HepG2 (cell line): ENCODE data around the gene KDM2B. TPM values are rescaled to one million over a fixed set of nuclear protein-coding genes. Genes with fewer than 3 reads are reported as not detected.

Experiments used
- CREB1 ChIP-seq, 2 experiments: fragments of 450-650 bp in 1 of 2; IDR thresholded peaks; 2 replicates each; pipeline ENCODE4 v1.6.1; 2016 to 2017; ENCODE audit warnings: control low read depth in 1 of 2, mild to moderate bottlenecking in 1 of 2, missing compliant biosample characterization in 1 of 2, missing genetic modification characterization in 1 of 2
- CREBL2 ChIP-seq: sonication (generic); formaldehyde crosslinking; IDR thresholded peaks from 2 replicates; pipeline ENCODE4 v1.8.1; 2023; ENCODE audit warnings: missing genetic modification reagents, mild to moderate bottlenecking, borderline replicate concordance
- EP300 ChIP-seq, 3 experiments: sonication (generic) in 1 of 3; formaldehyde crosslinking in 1 of 3; IDR thresholded peaks; 2 replicates each; pipeline versions ENCODE4 v1.5.1 to v1.6.1; 2011 to 2020; ENCODE audit warnings: low read depth in 2 of 3, low read length in 2 of 3, borderline replicate concordance in 1 of 3, improper control_type of control experiment in 1 of 3, mild to moderate bottlenecking in 1 of 3, missing genetic modification reagents in 1 of 3, moderate library complexity in 1 of 3
- GABPA ChIP-seq, 2 experiments: IDR thresholded peaks; 2 replicates each; pipeline ENCODE4 v1.6.1; 2011 to 2016; ENCODE audit warnings: low read depth in 2 of 2, low read length in 1 of 2, missing biosample characterization in 1 of 2, missing genetic modification characterization in 1 of 2
- KDM5A ChIP-seq: fragments of 200-600 bp; sonication (generic); IDR thresholded peaks from 2 replicates; pipeline ENCODE4 v1.7.0; 2018; ENCODE audit warnings: antibody characterized with exemption, mild to moderate bottlenecking, low read length, borderline replicate concordance
- NR1H2 ChIP-seq: sonication (generic); formaldehyde crosslinking; IDR thresholded peaks from 2 replicates; pipeline ENCODE4 v1.8.1; 2022; ENCODE audit warnings: low read depth, missing genetic modification reagents, borderline replicate concordance
- PATZ1 ChIP-seq: sonication (generic); formaldehyde crosslinking; IDR thresholded peaks from 2 replicates; pipeline ENCODE4 v1.4.0; 2020; ENCODE audit warnings: missing genetic modification reagents
- PCBP2 ChIP-seq: fragments of 200-400 bp; formaldehyde crosslinking; optimal IDR thresholded peaks from 2 replicates; pipeline ENCODE3; 2018; ENCODE audit warnings: low read length, low read depth; ENCODE audit not compliant: poor library complexity, severe bottlenecking
- SNAPC2 ChIP-seq: sonication (generic); formaldehyde crosslinking; IDR thresholded peaks from 2 replicates; pipeline ENCODE4 v1.8.1; 2022; ENCODE audit warnings: mild to moderate bottlenecking, missing genetic modification reagents
- ZFP62 ChIP-seq: sonication (generic); formaldehyde crosslinking; IDR thresholded peaks from 2 replicates; pipeline ENCODE4 v1.4.0; 2020; ENCODE audit warnings: missing genetic modification reagents
- ZNF501 ChIP-seq: sonication (generic); formaldehyde crosslinking; IDR thresholded peaks from 2 replicates; pipeline ENCODE4 v1.5.1; 2020; ENCODE audit warnings: mild to moderate bottlenecking, moderate library complexity, missing genetic modification reagents
- polyA plus RNA-seq, 8 experiments: library from polyadenylated mRNA; depleted of rRNA in 3 of 8; stranded (reverse) in 7 of 8; unstranded in 1 of 8; fragments of >200 nt; fragmentation: Illumina TruSeq in 4 of 8; extraction: Trizol in 4 of 8; gene quantifications; 2 replicates each; pipeline versions ENCODE4 v1.2.1 to v1.2.3, GENCODE V29; 2011 to 2016; ENCODE audit warnings: low read depth in 4 of 8, missing spikeins in 1 of 8, mixed read lengths in 1 of 8; ENCODE audit not compliant: insufficient read depth in 1 of 8
- total RNA-seq, 5 experiments: library from RNA; depleted of rRNA; stranded (reverse); fragments of >200 nt; fragmentation: Illumina TruSeq; extraction: Trizol; gene quantifications; 2 replicates each; pipeline ENCODE4 v1.2.3, GENCODE V29; 2016; ENCODE audit warnings: low read depth in 1 of 5
- TF ChIP-seq, protein P1 (sequence below): sonication (generic); formaldehyde crosslinking; IDR thresholded peaks from 2 replicates; pipeline ENCODE4 v1.4.0; 2020; ENCODE audit warnings: mild to moderate bottlenecking, missing genetic modification reagents
- TF ChIP-seq, protein P2 (sequence below), 2 experiments: sonication (generic) in 1 of 2; formaldehyde crosslinking in 1 of 2; IDR thresholded peaks; 2 replicates each; pipeline versions ENCODE4 v1.4.0 to v1.6.1; 2018 to 2020; ENCODE audit warnings: missing genetic modification reagents in 2 of 2, borderline replicate concordance in 1 of 2, low read depth in 1 of 2, mild to moderate bottlenecking in 1 of 2, missing biosample characterization in 1 of 2

Gene KDM2B
- total and polyA plus RNA-seq, 2 of the 13 experiments (the other 11 are each of a cell fraction or from before 2014, with no cell fraction given), result 17.5 to 26.1 TPM

- TF ChIP-seq PATZ1 (CRISPR knock-in tag), result no peak
- TF ChIP-seq, protein P1, sequence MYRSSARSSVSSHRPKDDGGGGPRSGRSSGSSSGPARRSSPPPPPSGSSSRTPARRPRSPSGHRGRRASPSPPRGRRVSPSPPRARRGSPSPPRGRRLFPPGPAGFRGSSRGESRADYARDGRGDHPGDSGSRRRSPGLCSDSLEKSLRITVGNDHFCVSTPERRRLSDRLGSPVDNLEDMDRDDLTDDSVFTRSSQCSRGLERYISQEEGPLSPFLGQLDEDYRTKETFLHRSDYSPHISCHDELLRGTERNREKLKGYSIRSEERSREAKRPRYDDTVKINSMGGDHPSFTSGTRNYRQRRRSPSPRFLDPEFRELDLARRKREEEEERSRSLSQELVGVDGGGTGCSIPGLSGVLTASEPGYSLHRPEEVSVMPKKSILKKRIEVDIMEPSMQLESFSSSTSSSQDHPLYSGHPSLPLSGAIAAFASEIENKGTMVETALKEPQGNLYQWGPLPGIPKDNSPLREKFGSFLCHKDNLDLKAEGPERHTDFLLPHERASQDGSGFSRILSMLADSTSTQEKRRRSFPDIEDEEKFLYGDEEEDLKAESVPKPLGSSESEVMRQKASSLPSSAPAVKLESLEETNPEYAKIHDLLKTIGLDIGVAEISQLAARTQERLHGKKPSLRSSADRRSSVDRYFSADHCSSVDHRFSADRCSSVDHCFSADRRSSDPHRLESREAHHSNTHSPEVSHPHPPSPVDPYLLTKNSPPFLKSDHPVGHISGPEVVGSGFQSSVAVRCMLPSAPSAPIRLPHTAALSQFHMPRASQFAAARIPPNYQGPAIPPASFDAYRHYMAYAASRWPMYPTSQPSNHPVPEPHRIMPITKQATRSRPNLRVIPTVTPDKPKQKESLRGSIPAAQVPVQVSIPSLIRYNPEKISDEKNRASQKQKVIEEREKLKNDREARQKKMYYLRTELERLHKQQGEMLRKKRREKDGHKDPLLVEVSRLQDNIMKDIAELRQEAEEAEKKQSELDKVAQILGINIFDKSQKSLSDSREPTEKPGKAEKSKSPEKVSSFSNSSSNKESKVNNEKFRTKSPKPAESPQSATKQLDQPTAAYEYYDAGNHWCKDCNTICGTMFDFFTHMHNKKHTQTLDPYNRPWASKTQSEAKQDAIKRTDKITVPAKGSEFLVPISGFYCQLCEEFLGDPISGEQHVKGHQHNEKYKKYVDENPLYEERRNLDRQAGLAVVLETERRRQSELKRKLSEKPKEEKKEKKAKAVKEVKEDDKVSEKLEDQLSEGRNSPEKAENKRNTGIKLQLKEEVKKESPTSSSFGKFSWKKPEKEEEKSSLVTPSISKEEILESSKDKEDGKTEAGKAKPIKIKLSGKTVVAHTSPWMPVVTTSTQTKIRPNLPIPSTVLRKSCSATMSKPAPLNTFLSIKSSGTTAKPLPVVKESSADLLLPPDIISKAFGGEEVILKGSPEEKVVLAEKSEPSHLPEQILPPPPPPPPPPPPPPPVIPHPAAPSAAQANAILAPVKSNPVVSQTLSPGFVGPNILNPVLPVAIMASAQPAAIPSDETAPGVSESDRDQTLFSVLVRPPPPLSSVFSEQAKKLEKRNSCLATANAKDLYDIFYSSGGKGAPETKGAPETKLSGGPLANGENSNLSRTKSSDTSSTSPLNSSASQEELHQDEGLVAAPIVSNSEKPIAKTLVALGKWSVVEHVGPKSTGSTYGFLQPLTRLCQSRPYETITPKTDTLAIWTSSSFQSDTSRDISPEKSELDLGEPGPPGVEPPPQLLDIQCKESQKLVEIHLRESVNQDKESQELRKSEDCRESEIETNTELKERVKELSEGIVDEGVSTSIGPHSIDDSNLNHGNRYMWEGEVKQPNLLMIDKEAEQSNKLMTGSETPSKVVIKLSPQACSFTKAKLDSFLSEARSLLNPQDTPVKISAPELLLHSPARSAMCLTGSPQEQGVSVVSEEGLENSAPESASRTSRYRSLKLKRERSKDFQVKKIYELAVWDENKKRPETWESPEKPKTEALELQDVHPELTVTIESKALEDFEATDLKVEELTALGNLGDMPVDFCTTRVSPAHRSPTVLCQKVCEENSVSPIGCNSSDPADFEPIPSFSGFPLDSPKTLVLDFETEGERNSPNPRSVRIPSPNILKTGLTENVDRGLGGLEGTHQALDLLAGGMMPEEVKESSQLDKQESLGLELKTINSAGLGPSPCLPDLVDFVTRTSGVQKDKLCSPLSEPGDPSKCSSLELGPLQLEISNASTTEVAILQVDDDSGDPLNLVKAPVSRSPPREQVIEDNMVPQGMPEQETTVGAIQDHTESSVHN (CRISPR knock-in tag), result no peak
- no peak for TF ChIP-seq NR1H2 (CRISPR knock-in tag)
- TF ChIP-seq GABPA (IDR thresholded peaks at IDR 0.05; ENCODE audit: low read depth, low read length), result no peak
- TF ChIP-seq GABPA (CRISPR knock-in tag; IDR thresholded peaks at IDR 0.05; ENCODE audit: low read depth), result no peak
- TF ChIP-seq EP300 (IDR thresholded peaks at IDR 0.05; ENCODE audit: low read depth in 2 of 2, low read length in 2 of 2), result no peak
- no peak for TF ChIP-seq EP300 (CRISPR knock-in tag; IDR thresholded peaks at IDR 0.05; ENCODE audit: borderline replicate concordance)
- TF ChIP-seq KDM5A, result no peak
- no peak for TF ChIP-seq PCBP2
- no peak for TF ChIP-seq CREBL2
- no peak for TF ChIP-seq CREB1 (IDR thresholded peaks at IDR 0.05)
- 0 out of 2 replicates have a peak, but pooled peaks have one; percentile 15 for TF ChIP-seq CREB1 (CRISPR knock-in tag; IDR thresholded peaks at IDR 0.05)
- TF ChIP-seq ZFP62, result no peak
- TF ChIP-seq ZNF501 (CRISPR knock-in tag), result 0 out of 2 replicates have a peak, but pooled peaks have one; percentile 45
- no peak for TF ChIP-seq SNAPC2 (CRISPR knock-in tag)
- TF ChIP-seq, protein P2, sequence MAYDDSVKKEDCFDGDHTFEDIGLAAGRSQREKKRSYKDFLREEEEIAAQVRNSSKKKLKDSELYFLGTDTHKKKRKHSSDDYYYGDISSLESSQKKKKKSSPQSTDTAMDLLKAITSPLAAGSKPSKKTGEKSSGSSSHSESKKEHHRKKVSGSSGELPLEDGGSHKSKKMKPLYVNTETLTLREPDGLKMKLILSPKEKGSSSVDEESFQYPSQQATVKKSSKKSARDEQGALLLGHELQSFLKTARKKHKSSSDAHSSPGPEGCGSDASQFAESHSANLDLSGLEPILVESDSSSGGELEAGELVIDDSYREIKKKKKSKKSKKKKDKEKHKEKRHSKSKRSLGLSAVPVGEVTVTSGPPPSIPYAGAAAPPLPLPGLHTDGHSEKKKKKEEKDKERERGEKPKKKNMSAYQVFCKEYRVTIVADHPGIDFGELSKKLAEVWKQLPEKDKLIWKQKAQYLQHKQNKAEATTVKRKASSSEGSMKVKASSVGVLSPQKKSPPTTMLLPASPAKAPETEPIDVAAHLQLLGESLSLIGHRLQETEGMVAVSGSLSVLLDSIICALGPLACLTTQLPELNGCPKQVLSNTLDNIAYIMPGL (CRISPR knock-in tag; IDR thresholded peaks at IDR 0.05; ENCODE audit: borderline replicate concordance in 1 of 2, low read depth in 1 of 2), result no peak
Observed at GRCh38 chr12:121499929-121500793, 80.7 kb downstream of the KDM2B start (continued).
